Activated naive CD4-positive, alpha-beta T cell treated with anti-CD3 and anti-CD28 coated beads, Interleukin-2, amount 50 U/mL, for 16 hours (primary cell): ENCODE results near the gene ZNF385B.
"Not testable (repeated sequence)": the region's sequence is repeated elsewhere in the genome, so short reads cannot be mapped to it uniquely, and the experiment has no call there.

Source experiments
- DNase-seq: peaks from one replicate; pipeline ENCODE4 v3.0.0-alpha.2; 2020

ZNF385B gene

DNA sequence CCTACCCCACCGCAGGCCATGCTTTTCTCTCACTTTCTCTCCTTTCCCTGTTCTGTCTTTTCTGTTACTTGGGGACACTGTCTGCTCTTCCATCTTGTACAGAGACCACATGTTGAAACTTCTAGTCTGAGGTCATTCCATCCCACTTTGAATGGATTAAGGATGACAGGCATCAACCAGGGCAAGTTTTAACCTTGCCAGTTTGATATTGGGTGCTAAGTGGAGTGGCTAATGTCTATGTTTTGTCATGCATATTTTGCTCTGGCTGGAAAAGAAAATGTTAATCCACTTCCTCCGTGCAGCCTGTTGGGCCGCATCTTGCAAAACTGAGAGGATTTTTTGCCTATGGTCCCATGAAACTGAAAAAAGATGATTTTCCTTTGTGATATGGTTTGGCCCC, 391.3 kb downstream of the ZNF385B start:
- no peak for DNase-seq

DNA sequence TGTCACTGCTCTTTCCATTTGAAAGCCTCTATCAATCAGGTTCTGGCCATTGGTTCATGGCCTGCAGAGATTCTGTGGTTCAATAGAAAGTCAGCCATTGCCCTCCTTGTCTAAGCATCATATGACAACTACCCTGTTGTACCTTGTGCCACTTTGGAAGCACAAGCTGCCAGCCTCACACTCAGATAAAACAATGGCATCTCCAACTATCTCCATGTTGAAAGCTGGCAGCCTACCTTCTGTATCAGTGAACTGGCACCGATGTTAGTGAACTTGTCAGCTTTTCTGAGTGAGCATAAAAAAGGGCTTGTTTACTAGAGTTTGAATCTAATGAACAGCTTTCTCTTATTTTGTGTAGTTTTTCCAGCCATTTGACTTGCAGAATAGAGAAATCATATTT, 393.5 kb downstream of the ZNF385B start:
- DNase-seq = no peak

DNA sequence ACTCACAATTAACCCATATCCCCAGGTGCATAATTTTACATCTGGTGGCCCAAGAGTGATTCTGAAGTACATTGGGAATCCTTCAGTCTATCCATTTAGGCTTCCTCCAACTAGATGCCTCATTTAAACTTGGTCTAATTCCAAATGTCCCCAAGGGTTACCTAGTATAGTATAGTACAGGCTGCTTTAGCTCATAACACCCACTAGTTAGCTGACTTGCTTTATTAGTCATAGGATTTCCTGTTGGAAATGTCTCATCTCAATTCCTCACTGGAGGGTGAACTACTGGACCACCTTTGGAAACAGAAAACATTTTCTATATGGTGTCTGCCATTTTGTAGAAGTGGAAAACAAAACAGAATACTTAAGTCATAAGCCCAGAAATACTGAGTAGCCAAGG, 394.3 kb downstream of the ZNF385B start:
- no peak for DNase-seq

DNA sequence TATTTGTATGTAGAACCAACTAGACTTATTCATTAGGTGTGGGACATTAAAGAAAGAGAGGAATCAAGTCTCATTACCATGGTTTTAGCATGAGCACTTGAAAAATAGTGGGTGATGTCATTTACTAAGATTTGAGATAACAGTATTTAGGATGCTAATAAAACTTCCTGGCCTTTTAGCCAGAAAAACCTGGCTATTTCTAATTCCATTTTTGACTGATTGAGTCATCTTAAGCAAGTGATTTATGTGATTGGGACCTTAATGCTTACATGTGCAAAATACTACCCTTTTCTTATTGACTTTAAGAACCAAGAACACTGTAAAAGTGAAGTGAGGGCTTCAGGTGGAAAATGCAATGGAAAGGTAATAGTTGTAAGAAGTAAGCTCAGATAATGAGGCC, 400.0 kb downstream of the ZNF385B start:
- no peak for DNase-seq

DNA sequence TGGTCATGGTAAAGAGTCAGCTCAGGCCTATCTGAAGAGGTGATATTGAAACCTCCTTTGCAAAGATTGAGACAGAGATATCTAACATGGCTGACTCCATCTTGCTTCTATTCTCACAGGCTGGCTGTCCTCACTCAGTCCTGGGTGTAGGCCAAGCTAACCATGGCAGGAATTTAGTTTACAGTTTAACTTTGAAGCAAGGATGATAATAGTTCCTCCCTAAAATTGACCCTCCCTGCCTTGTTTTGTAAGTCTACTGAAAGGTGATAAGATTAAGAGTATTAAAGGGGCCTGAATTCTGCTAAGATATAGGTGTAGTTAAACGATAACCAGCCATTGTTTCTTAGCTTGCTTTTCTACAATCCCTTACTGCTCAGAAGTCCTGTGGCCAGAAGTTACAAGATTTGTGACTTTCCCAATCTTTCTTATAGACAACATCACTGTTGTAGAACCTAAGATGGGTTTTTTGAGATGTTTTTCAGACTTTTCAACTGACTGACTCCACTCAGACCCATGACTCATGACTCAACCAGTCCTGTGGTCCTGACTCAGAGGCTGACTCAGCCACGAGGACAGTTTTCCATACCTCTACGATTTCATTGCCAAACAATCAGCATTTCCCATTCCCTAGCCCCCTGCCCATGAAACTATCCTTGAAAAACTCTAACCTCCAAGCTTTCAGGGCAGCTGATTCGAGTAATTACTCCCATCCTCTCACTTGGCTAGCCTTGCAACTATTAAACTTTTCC, 401.1 kb downstream of the ZNF385B start:
- DNase-seq = no peak

DNA sequence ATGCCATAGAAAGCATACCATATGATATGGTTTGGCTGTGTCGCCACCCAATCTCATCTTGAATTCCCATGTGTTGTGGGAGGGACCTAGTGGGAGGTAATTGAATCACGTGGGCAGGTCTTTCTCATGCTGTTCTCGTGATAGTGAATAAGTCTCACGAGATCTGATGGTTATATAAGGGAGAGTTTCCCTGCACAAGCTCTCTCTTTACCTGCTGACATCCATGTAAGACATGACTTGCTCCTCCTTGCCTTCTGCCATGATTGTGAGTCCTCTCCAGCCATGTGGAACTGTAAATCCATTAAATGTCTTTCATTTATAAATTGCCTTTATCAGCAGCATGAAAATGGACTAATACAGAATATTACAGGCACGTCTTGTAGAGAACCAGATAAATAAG, 403.3 kb downstream of the ZNF385B start:
- not testable (repeated sequence) for DNase-seq

DNA sequence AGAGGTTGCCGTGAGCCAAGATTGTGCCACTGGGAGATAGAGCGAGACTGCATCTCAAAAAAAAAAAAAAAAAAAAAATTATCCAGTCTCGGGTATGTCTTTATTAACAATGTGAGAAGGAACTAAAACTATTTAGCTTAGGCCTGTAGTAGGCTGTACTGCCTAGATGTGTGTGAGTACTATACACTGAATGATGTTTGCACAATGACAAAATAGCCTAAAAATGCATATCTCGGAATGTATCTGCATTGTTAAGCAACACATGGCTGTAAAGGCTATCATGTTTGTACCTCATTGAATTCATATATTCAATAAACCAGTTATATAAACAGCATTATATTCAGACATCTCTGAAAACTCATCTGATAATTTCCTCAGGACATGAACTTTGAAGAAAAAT, 405.6 kb downstream of the ZNF385B start:
- DNase-seq = no peak

DNA sequence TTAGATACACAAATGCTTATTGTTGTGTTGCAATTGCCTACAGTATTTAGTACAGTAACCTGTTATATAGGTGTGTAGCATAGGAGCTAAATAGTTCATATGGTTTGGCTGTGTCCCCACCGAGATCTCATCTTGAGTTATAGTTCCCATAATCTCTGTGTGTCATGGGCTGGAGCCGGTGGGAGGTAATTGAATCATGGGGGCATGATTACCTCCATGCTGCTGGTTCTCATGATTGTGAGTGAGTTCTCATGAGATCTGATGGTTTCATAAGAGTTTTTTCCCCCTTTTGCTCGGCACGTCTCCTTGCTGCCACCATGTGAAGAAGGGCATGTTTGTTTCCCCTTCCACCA, 406.3 kb downstream of the ZNF385B start:
- no peak for DNase-seq

DNA sequence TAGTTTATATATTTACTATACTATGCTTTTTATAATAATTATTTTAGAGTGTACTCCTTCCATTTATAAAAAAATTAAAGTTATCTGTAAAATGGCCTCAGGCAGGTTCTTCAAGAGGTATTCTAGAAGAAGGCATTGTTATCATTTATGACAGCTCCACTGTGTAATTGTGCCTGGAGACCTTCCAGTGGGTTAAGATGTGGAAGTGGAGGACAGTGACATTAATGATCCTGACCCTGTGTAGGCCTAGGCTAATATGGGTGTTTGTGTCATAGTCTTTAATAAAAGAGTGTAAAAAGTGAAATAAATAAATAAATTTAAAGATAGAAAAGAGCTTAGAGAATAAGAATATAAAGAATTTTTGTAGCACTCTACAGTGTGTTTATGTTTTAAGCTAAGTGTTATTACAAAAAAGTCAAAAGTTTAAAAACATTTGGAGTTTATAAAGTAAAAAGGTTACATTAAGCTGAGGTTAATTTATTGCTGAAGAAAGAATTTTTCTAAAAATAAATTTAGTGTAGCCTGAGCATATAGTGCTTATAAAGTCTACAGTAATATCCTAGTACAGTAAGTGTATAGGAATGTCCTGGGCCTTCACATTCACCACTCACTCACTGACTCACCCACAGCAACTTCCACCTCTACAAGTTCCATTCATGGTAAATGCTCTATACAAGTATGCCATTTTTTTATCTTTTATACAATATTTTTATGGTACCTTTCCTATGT, 406.8 kb downstream of the ZNF385B start:
- no peak for DNase-seq

DNA sequence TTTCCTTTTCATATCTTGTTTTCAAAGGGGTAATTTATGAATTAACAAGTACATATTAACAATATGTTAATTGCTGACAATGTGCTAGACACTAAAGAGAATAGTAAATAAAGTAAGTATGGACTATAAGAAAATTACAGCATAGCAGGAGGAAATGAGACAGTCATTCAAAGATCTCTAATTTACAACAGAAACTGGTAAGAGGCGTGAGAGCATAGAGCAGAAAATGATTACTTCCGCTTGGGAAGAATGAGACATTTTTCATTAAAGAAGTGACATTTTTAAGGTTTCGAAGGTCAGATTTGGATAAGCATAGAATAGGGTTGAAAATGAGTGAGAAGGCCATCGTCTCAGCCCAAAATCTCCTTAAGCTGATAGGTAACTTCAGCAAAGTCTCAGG, 412.4 kb downstream of the ZNF385B start:
- DNase-seq = no peak

DNA sequence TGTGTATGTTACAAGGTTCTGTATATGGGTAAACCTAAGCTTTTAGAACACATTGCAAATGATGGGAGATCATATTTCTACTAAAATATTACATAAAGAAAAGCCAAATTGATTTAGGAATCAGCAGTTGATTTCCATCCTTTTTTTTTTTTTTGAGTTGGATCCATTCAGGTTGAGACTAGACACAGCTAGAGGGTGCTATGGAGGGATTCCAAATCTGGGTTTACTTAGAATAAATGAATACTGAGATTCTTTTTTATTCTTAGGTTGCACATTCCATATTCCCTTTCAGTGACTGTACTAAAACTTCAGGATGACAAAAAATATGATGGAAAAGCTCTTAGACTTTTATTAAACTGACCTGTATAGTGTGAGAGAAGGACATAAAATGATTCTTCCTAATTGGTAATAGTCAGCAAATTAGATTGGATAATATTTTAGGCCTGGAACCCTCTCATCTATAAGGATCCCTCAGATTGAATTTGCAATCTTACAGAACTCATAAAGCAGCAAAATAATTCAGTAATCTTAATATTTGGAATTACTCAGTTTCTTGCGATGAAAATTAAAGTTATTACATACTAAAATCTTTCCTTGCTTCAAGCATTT, 413.5 kb downstream of the ZNF385B start:
- DNase-seq = no peak

DNA sequence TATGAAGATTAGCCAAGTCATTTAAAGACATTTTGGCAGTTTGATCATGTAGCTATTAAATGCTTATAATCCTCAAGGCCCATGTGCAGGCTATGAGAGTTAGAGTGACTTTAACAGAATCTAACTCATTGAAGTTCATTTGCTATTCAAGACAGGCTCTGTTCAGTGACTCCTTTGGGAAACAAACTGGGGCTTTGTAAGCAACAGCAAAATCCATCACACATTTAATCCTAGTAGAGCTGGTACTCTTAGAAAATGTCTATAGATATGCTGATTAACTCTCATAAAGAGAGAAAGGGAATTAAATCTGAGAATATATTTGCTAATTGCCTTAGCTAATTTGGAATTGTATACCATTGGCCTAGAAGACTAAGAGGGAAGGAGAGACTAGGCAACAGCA, 414.0 kb downstream of the ZNF385B start:
- no peak for DNase-seq

DNA sequence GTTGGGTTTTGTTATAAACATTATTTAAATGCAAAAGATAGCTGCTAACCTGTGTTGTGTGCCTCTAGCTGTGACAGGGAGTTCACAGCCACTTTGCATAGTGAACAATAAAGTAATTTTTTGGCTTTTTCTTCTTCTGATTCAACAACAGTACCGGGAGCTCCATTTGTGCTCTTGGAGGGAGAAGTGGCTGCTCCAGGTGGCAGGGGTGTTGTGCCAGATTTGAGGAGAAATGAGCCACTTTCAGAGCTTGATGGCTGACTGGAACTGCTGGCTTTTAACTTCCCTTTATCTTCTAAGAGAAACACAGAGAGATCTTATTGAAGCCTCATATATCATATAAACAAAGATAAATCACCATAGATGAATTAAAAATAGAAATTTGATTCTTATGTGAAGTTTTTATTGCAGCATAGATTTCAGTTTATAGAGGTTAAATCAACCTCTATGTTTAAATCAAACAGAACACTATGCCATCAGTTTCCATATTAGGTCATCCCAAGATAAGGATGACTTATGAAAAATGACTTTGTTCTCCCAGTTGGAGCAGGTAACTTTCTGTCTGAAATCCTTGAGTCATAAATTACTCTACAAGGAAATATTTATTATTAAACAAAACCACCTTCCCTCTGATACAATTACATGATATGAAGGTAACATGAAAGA, 414.8 kb downstream of the ZNF385B start:
- DNase-seq = no peak

DNA sequence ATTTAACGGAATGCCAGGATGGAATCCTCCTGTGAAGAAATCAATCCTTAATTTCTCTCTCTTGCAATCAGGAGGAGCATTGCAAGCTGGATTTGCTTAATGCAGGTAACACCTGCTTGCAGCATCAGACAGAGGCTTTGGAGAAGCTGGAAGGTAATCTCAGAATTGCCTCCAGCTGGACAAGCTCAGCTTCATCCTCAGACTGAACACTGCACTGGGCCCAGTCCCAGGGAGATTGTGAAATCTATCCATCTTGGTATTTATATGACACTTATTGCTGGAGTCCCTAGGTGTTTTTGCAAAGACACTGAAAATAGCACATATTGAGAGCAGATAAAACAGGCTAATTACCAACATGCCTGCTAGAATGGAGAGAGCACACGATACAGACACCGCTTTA, 417.4 kb downstream of the ZNF385B start:
- no peak for DNase-seq

DNA sequence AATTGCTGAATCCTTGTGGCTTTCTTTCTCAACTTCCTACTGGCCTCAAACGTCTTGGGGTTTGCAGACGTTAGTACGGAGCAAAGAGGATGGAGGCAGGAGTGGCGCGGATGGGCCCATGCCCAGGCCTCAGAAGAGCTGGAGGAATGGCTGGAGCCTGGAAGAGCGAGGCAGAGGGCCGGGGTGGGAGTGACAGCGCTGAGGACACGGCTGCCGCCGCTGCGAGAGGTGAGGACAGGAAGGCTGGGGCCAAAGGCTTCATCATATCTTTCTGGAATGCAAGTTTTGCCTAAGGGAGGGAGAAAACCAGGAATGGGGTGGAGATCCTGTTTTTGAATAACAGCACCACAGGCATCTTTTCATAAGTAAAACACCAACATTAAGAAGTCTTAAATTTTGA, 418.2 kb downstream of the ZNF385B start:
- no peak for DNase-seq

DNA sequence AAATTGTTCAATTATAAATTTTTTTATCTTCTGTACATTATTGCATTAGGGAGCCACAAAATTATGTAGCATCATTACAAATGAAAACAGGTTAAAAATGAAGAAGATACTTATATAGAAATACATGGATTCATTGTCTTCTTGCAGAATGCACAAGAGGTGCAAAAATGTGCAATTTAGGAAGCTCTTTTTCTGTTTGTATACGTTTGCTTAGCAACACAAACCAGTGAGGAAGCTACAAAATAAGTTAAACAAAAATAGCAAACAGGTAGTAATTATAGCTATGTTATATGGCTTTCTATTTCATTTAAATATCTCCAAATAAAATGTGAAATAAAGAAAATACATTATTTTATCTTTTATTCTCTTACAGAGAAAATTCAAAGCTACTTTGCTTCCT, 419.2 kb downstream of the ZNF385B start:
- DNase-seq = no peak

DNA sequence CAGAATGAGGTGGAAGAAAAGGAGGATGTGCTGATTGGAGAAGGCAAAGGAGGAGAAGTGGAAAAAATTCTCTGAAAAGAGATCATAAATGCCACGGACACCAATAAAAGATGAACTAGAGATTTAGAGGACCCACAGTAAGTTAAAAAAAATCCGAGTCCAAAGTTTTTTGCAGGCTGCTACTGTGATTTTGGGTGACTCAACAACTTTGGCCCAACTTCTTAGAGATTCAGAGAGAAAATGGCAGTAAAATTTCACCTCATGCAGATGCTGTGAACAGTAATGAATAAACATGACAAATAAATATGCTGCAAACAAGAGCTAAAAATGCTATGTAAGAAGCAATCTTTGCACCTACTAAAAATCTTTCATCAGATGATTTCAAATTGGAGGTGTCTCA, 419.9 kb downstream of the ZNF385B start:
- no peak for DNase-seq

DNA sequence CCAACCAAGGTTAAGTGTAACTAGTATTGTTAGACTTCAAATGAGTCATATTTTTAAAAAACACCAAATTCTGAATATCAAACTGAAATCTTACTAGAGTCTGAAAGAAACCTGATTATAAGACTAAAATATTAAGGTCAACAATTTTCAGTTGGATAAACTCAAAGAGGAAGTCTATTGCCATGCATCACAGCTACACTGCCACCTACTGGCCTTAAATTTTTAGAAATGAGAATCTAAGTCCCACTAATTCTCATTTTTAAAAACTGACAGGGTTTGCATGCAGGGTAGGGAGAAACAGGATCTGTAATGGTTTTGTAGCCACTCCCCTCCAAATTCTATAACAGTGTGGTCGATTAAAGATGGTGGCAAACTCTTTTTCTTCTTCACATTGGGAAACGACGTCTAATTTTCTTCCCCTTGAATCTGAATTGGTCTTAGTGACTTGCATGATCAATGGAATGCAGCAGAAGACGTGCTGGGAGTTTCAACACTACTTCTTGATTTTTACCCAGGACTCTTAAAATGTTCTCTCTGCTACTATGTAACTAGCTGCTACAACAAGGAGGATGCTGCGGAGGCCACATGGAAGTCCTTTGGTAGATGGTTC, 420.7 kb downstream of the ZNF385B start:
- no peak for DNase-seq

DNA sequence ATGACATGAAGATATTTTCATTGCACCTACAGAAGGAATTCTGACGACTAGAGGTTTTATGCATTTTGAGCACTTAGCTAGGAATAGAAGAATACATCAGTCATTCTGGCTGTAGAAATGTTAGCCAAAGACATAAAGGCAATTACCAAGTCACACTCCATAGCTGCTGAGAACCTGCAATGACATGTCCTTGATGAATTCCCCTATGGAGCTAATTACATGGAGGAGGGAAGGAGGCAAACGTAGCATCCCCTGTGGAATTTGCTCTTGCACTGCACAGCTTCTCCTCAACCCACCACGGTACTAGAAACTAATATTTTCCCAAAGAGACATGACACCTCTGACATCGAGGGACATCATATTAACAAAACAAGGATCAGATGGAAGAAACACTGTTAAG, 422.8 kb downstream of the ZNF385B start:
- DNase-seq = no peak

DNA sequence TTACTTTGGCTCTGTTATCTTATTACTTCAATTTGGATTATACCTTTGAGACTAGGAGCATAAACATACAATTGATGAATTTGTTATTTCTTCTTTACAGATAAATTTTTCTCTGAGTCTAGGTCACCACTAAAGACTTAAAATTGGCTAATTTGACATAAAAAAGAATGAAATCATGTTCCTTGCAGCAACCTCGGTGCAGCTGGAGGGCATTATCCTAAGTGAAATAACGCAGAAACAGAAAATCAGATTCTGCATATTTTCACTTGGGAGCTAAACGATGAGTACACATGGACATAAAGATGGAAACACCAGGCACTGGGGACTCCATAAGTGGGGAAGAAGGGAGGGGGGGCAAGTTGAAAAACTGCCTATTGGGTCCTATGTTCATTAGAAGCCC, 424.0 kb downstream of the ZNF385B start:
- DNase-seq = no peak

DNA sequence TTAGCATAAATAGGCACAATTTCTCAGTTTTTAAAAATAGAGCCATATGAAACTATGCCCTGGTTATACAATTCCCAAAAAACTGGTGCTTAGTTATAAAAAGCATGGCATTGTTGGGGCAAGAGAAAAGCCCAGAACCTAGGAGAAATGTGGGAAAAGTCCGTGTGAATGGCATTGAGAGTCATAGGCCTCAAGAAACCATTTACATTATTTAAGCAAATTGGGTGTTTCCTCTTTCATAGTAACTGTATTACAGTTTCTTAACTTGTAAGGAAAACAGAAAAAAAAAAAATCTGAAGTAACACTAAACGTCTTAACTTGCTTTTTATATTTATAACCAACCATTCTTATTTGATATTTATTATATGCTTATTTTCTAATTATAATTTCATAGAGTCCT, 425.8 kb downstream of the ZNF385B start:
- no peak for DNase-seq

DNA sequence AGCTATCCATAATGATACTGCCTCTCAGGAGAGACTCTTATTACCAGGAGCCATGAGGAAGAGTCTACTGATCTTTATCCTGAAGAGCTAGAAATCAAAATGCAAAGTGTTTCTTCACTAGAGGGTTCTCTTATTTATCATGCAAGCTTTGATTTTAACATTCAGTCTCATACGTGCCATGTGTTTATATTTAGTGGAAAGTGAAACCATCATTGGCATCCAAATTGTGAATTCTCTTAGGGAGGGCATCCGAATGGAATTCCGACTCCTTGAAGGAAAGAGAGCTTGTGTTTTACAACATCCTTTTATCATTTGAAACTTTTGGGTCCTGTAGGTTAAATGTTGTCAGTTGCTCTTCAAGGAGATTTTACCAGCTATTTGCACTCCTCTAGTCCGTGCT, 426.4 kb downstream of the ZNF385B start:
- DNase-seq = no peak

DNA sequence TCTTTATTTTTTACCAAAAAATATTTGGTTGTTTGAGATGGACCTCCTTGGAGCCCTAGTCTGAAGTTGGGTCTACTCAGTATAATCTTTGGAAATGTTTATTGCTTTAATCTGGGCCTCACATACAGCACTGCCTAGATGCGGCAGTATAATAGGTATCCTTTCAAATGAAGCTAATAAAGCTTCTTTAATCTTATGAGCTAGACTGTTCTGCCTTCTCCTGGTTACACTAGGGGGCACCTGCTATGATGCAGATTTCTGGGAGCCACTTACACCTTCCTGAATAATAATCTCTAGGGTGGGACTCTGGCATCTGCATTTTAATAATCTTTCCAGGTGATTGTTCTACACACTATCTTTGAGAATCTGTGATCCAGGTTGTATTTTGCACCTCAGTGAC, 427.1 kb downstream of the ZNF385B start:
- DNase-seq = no peak

DNA sequence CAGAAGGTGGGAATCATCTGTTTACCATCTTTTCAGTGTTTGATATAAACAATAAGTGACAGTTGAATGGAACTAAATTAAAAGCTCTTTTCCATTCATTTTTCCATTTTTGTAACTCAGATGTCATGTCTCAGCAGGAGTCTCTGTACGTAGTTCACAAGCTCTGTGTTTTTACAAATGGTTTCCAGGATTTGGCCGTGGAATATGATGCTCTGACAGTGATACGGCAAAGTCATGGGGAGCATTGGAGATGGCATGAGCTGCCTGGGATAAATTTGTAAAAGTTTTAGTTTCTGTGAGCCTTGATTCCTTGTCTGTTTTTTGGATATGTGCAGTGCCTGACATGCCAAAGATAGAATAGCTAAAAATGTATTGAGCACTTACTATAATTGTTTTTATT, 428.7 kb downstream of the ZNF385B start:
- no peak for DNase-seq
